Type B pancreatic cell (in vitro differentiated cells): ENCODE results near the gene SIGLEC7. TPM values are rescaled to one million over a fixed set of nuclear protein-coding genes. Genes with fewer than 3 reads are reported as not detected.

Experiments used
- DNase-seq: peaks from one replicate; pipeline ENCODE4 v3.0.0; 2021; ENCODE audit warnings: mixed read lengths; ENCODE audit not compliant: unreplicated experiment; ENCODE audit errors: extremely low spot score
- H3K27ac Mint-ChIP-seq: 2 replicates; pipeline ENCODE4 v1.8.0; 2021; ENCODE audit warnings: mild to moderate bottlenecking, mixed read lengths
- H3K27me3 Mint-ChIP-seq: 2 replicates; pipeline ENCODE4 v1.8.0; 2021; ENCODE audit warnings: mixed read lengths
- H3K36me3 Mint-ChIP-seq: 2 replicates; pipeline ENCODE4 v1.8.0; 2021; ENCODE audit warnings: mixed read lengths
- H3K4me1 Mint-ChIP-seq: one replicate; pipeline ENCODE4 v1.8.0; 2021; ENCODE audit warnings: mixed read lengths; ENCODE audit not compliant: unreplicated experiment
- H3K4me3 Mint-ChIP-seq: 2 replicates; pipeline ENCODE4 v1.8.0; 2021; ENCODE audit warnings: mild to moderate bottlenecking, mixed read lengths
- H3K9me3 Mint-ChIP-seq: 2 replicates; pipeline ENCODE4 v1.8.0; 2021; ENCODE audit warnings: mixed read lengths
- CTCF ChIP-seq: fragments of 200-600 bp; sonication (generic); conservative IDR thresholded peaks from 2 replicates; pipeline ENCODE4 v1.5.0; 2021; ENCODE audit warnings: antibody characterized with exemption, mild to moderate bottlenecking
- total RNA-seq: library from RNA; stranded (reverse); gene quantifications from 2 replicates; pipeline ENCODE4 v1.2.1, GENCODE V29; 2021; ENCODE audit warnings: low replicate concordance

Gene SIGLEC7
- total RNA-seq, 1 donor from 2014 or later = not detected

- TF ChIP-seq CTCF = no peak
- Mint-ChIP-seq H3K4me1 (no peaks in the 10 kb centered on the region), H3K36me3 (no peaks in the 10 kb centered on the region), H3K27ac (no peak overlapping the region), H3K4me3 (no peak overlapping the region), H3K27me3 (peaks cover 18% of the 10 kb centered on the region), H3K9me3 (no peaks in the 10 kb centered on the region)
- DNase-seq = no peak
These were observed 4.7 kb downstream of the SIGLEC7 start for GRCh38 chr19:51146751-51147150.

GRCh38 chr19:51147663-51148062 lies 5.6 kb downstream of the SIGLEC7 start:
- Mint-ChIP-seq H3K27me3 (peaks cover 23% of the 10 kb centered on the region), H3K4me1 (no peaks in the 10 kb centered on the region), H3K27ac (no peak overlapping the region), H3K9me3 (no peaks in the 10 kb centered on the region), H3K4me3 (no peak overlapping the region), H3K36me3 (no peaks in the 10 kb centered on the region)
- no peak for DNase-seq
- no peak for TF ChIP-seq CTCF

GRCh38 chr19:51148580-51148979 lies 6.5 kb downstream of the SIGLEC7 start:
- DNase-seq = no peak
- Mint-ChIP-seq H3K27me3 (peaks cover 23% of the 10 kb centered on the region), H3K27ac (no peak overlapping the region), H3K4me1 (no peaks in the 10 kb centered on the region), H3K4me3 (no peak overlapping the region), H3K36me3 (no peaks in the 10 kb centered on the region), H3K9me3 (no peaks in the 10 kb centered on the region)
- no peak for TF ChIP-seq CTCF

GRCh38 chr19:51150627-51151026 lies 8.5 kb downstream of the SIGLEC7 start:
- DNase-seq = no peak
- Mint-ChIP-seq H3K4me1 (no peaks in the 10 kb centered on the region), H3K27me3 (peaks cover 17% of the 10 kb centered on the region), H3K9me3 (no peaks in the 10 kb centered on the region), H3K36me3 (no peaks in the 10 kb centered on the region), H3K27ac (no peak overlapping the region), H3K4me3 (no peak overlapping the region)
- no peak for TF ChIP-seq CTCF

GRCh38 chr19:51156710-51157109 lies 14.6 kb downstream of the SIGLEC7 start:
- Mint-ChIP-seq H3K9me3 (no peaks in the 10 kb centered on the region), H3K4me3 (no peak overlapping the region), H3K4me1 (no peaks in the 10 kb centered on the region), H3K27me3 (peaks cover 15% of the 10 kb centered on the region), H3K36me3 (no peaks in the 10 kb centered on the region), H3K27ac (no peak overlapping the region)
- DNase-seq = no peak
- TF ChIP-seq CTCF = no peak

- peaks cover 13% of the 10 kb centered on the region for H3K27me3 Mint-ChIP-seq
- H3K9me3 Mint-ChIP-seq = no peaks in the 10 kb centered on the region
- H3K27ac Mint-ChIP-seq = no peak overlapping the region
- H3K36me3 Mint-ChIP-seq = no peaks in the 10 kb centered on the region
- no peak overlapping the region for H3K4me3 Mint-ChIP-seq
- no peak for DNase-seq
- H3K4me1 Mint-ChIP-seq = no peaks in the 10 kb centered on the region
- no peak for TF ChIP-seq CTCF
These were observed 15.2 kb downstream of the SIGLEC7 start for GRCh38 chr19:51157265-51157664.
